AG10803 (cell line): ENCODE data around the gene ACOT11.

Experiments used
- DNase-seq: peaks from one replicate; pipeline ENCODE4 v3.0.0; 2010; ENCODE audit warnings: low read depth
- H3K4me3 ChIP-seq: 2 replicates; pipeline ENCODE4 v1.5.1; 2011; ENCODE audit warnings: mild to moderate bottlenecking, low read length, control low read depth
- TF ChIP-seq, protein P1 (sequence below): conservative IDR thresholded peaks from 2 replicates; pipeline ENCODE4 v1.5.1; 2011; ENCODE audit warnings: mild to moderate bottlenecking, low read length, control low read depth, inconsistent platforms

The ACOT11 gene

GRCh38 chr1:54557671-54558355 is 9.8 kb downstream of the ACOT11 start:
- TF ChIP-seq, protein P1, sequence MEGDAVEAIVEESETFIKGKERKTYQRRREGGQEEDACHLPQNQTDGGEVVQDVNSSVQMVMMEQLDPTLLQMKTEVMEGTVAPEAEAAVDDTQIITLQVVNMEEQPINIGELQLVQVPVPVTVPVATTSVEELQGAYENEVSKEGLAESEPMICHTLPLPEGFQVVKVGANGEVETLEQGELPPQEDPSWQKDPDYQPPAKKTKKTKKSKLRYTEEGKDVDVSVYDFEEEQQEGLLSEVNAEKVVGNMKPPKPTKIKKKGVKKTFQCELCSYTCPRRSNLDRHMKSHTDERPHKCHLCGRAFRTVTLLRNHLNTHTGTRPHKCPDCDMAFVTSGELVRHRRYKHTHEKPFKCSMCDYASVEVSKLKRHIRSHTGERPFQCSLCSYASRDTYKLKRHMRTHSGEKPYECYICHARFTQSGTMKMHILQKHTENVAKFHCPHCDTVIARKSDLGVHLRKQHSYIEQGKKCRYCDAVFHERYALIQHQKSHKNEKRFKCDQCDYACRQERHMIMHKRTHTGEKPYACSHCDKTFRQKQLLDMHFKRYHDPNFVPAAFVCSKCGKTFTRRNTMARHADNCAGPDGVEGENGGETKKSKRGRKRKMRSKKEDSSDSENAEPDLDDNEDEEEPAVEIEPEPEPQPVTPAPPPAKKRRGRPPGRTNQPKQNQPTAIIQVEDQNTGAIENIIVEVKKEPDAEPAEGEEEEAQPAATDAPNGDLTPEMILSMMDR, result no peak
- no peak overlapping the region for H3K4me3 ChIP-seq
- no peak for DNase-seq

- no peak for DNase-seq
- TF ChIP-seq, protein P1, result no peak
- no peak overlapping the region for H3K4me3 ChIP-seq
Measured at GRCh38 chr1:54558434-54559030, 10.5 kb downstream of the ACOT11 start.

- no peak overlapping the region for H3K4me3 ChIP-seq
- no peak for DNase-seq
- TF ChIP-seq, protein P1, result no peak
Measured at GRCh38 chr1:54559111-54559548, 11.1 kb downstream of the ACOT11 start.

DNA sequence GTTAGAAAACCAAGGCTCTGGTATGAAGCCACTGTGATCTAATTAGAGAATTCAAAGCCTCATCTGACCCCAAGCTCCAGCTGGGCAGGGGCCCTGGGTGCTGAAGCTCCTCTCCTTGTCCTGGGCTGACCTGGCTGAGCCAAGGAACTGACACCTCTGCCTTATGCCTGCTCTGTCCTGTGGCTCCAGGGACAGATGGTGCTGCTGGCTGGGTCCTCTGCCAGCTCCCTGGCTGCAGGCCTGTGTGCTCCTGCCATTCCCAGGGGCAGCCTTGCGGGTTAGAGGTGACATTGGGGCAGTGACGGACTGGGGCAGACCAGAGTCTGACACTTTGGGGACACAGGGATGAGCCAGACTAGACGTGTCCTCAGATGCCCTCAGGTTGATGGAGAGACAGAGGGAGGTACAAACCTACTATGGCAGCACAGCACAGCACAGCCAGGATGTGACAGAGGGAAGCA is 11.8 kb downstream of the ACOT11 start:
- TF ChIP-seq, protein P1, result no peak
- H3K4me3 ChIP-seq, result no peak overlapping the region
- DNase-seq, result no peak

- DNase-seq, result no peak
- TF ChIP-seq, protein P1, result no peak
- no peak overlapping the region for H3K4me3 ChIP-seq
Measured at GRCh38 chr1:54564312-54565112, 16.5 kb downstream of the ACOT11 start.

- no peak for DNase-seq
- TF ChIP-seq, protein P1, result no peak
- H3K4me3 ChIP-seq, result no peak overlapping the region
Measured at GRCh38 chr1:54565113-54565501, 17.1 kb downstream of the ACOT11 start.
